ENCODE measurements around the gene CPVL. TPM values are rescaled to one million over a fixed set of nuclear protein-coding genes. Genes with fewer than 3 reads are reported as not detected.

CPVL gene
- total RNA-seq, 1 experiment from 2014 or later, result 1.1 TPM

DNA sequence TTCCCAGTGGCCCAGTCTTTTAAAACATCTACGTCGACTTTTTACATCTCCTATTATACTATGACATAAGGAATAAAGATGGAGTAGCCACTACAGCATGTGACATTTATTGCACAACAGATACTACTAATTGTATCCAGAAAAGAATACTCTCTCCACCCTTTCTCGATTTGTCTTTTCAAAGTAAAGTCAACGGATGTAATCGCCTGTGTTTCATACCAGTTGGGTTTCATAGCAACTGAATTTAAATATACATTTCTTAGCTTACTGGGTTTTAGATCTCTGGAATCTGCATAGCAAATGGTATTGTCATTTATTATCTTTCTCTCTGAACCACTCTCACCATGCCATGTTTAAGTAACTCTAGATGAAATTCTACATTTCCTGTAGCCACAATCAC lies 101.8 kb downstream of the CPVL start:
- Histone ChIP-seq H3K4me1 (ENCODE audit: control insufficient read depth, insufficient read depth, low read length) (no peaks in the 10 kb centered on the region), H3K27ac (ENCODE audit: low read length) (no peak overlapping the region), H3K36me3 (ENCODE audit: control insufficient read depth, insufficient read depth, low read length) (no peaks in the 10 kb centered on the region), H3K27me3 (ENCODE audit: control insufficient read depth, insufficient read depth, low read length) (no peaks in the 10 kb centered on the region), H3K9me3 (ENCODE audit: control insufficient read depth, insufficient read depth, low read depth, low read length) (no peaks in the 10 kb centered on the region), H3K4me3 (ENCODE audit: low read depth in 2 of 2, low read length in 2 of 2) (no peak overlapping the region)
- BruUV-seq (replicated peaks), result no TSS peak
- POLR2A ChIA-PET, result no interaction called here
- CTCF ChIA-PET, result no interaction called here
- no peak for DNase-seq (ENCODE audit: low read depth, low spot score)
- ATAC-seq, result no peak
- TF ChIP-seq REST (IDR thresholded peaks at IDR 0.05; ENCODE audit: insufficient read depth in 1 of 2, low read depth in 2 of 2, low read length in 1 of 2), result no peak
- TF ChIP-seq TCF7L2 (IDR thresholded peaks at IDR 0.05; ENCODE audit: low read depth, low read length), result no peak
- TF ChIP-seq POLR2AphosphoS5 (IDR thresholded peaks at IDR 0.05; ENCODE audit: low read depth, low read length), result no peak
- TF ChIP-seq, protein P1, sequence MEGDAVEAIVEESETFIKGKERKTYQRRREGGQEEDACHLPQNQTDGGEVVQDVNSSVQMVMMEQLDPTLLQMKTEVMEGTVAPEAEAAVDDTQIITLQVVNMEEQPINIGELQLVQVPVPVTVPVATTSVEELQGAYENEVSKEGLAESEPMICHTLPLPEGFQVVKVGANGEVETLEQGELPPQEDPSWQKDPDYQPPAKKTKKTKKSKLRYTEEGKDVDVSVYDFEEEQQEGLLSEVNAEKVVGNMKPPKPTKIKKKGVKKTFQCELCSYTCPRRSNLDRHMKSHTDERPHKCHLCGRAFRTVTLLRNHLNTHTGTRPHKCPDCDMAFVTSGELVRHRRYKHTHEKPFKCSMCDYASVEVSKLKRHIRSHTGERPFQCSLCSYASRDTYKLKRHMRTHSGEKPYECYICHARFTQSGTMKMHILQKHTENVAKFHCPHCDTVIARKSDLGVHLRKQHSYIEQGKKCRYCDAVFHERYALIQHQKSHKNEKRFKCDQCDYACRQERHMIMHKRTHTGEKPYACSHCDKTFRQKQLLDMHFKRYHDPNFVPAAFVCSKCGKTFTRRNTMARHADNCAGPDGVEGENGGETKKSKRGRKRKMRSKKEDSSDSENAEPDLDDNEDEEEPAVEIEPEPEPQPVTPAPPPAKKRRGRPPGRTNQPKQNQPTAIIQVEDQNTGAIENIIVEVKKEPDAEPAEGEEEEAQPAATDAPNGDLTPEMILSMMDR (IDR thresholded peaks at IDR 0.05), result no peak
- no peak for TF ChIP-seq SIN3A (IDR thresholded peaks at IDR 0.05; ENCODE audit: borderline replicate concordance, insufficient read depth, low read depth, low read length)
- in situ Hi-C loops (cut with HindIII; ENCODE audit: low pct_unique_long_range_greater_than_20kb, low sequenced_read_pairs) (no loop called here), intact Hi-C loops (cut with micrococcal nuclease; ENCODE audit: unreplicated experiment) (no loop called here)

GRCh38 chr7:29043576-29043975 lies 102.8 kb downstream of the CPVL start:
- DNase-seq (ENCODE audit: low read depth, low spot score), result no peak
- ATAC-seq, result no peak
- no peaks in the 10 kb centered on the region for H3K36me3 ChIP-seq (ENCODE audit: control insufficient read depth, insufficient read depth, low read length)
- no peaks in the 10 kb centered on the region for H3K27me3 ChIP-seq (ENCODE audit: control insufficient read depth, insufficient read depth, low read length)
- BruUV-seq (replicated peaks), result no TSS peak
- in situ Hi-C loops (cut with HindIII; ENCODE audit: low pct_unique_long_range_greater_than_20kb, low sequenced_read_pairs) (no loop called here), intact Hi-C loops (cut with micrococcal nuclease; ENCODE audit: unreplicated experiment) (no loop called here)
- H3K4me3 ChIP-seq (ENCODE audit: low read depth in 2 of 2, low read length in 2 of 2), result no peak overlapping the region
- H3K9me3 ChIP-seq (ENCODE audit: control insufficient read depth, insufficient read depth, low read depth, low read length), result no peaks in the 10 kb centered on the region
- ChIA-PET CTCF (no interaction called here), POLR2A (no interaction called here)
- TF ChIP-seq, protein P1 (IDR thresholded peaks at IDR 0.05), result no peak
- TF ChIP-seq POLR2AphosphoS5 (IDR thresholded peaks at IDR 0.05; ENCODE audit: low read depth, low read length), result no peak
- no peak for TF ChIP-seq REST (IDR thresholded peaks at IDR 0.05; ENCODE audit: insufficient read depth in 1 of 2, low read depth in 2 of 2, low read length in 1 of 2)
- TF ChIP-seq SIN3A (IDR thresholded peaks at IDR 0.05; ENCODE audit: borderline replicate concordance, insufficient read depth, low read depth, low read length), result no peak
- no peak for TF ChIP-seq TCF7L2 (IDR thresholded peaks at IDR 0.05; ENCODE audit: low read depth, low read length)
- no peaks in the 10 kb centered on the region for H3K4me1 ChIP-seq (ENCODE audit: control insufficient read depth, insufficient read depth, low read length)
- no peak overlapping the region for H3K27ac ChIP-seq (ENCODE audit: low read length)

Measured in Panc1 (cell line).